ENCODE measurements around the gene PRPF4. TPM values are rescaled to one million over a fixed set of nuclear protein-coding genes. Genes with fewer than 3 reads are reported as not detected.

PRPF4 gene
- total and polyA plus RNA-seq, 9 of the 15 experiments (the other 6 are each of a cell fraction or from before 2014, with no cell fraction given), result 25.8 to 66.0 (median 39.8) TPM

GRCh38 chr9:113227436-113227835 is 48.0 kb upstream of the PRPF4 start:
- Histone ChIP-seq H3K9ac (ENCODE audit: insufficient read depth in 1 of 2, low read depth in 2 of 2, low read length in 2 of 2) (no peak overlapping the region), H3K9me3 (replicated peaks; ENCODE audit: control insufficient read depth, insufficient read depth, low read depth, low read length) (no peaks in the 10 kb centered on the region), H3K4me2 (ENCODE audit: insufficient read depth, low read length) (no peak overlapping the region), H3K79me2 (ENCODE audit: control insufficient read depth, insufficient read depth, low read length) (peaks cover 51% of the 10 kb centered on the region), H3K36me3 (ENCODE audit: control insufficient read depth, insufficient read depth, low read length) (peaks cover 17% of the 10 kb centered on the region; the same call in 2 of the 3 replicates), H3K4me3 (no peak overlapping the region), H3K4me1 (replicated peaks in 1 of 2; ENCODE audit: control insufficient read depth in 2 of 2, insufficient read depth in 2 of 2, low read length in 2 of 2) (peaks cover 6 to 42% of the 10 kb centered on the region in 2 experiments; a peak in 4 of 5 replicates), H3K27ac (ENCODE audit: extremely low read depth, low read depth, low read length) (no peak overlapping the region), H3K27me3 (ENCODE audit: control insufficient read depth in 2 of 2, insufficient read depth in 2 of 2, low read length in 2 of 2) (no peaks in the 10 kb centered on the region), H2AFZ (ENCODE audit: low read depth, low read length) (no peak overlapping the region), H3K9me1 (ENCODE audit: control insufficient read depth, insufficient read depth, low read length) (no peaks in the 10 kb centered on the region), H4K20me1 (replicated peaks; ENCODE audit: control insufficient read depth, insufficient read depth, low read length) (0 out of 2 replicates have a peak, but pooled peaks cover 2% of the 10 kb centered on the region)
- FAIRE-seq, result no peak
- intact Hi-C loops (cut with micrococcal nuclease) (no loop called here), in situ Hi-C loops (cut with MboI) (no loop called here)
- WGBS (ENCODE audit: insufficient coverage, low coverage, missing lambda C conversion rate), result 75% methylated on average over 1 of the region's 1 CpG
- no TSS peak for BruUV-seq (replicated peaks)
- CTCF ChIA-PET (ENCODE audit: low intra/inter-chr PET ratio), result no interaction called here
- POLR2A ChIA-PET, result interaction anchor here (1.1 to 1.2 kb wide), 2 partner anchors 8 to 12 kb away, joined by 4 to 6 read pairs; no protein-coding TSS in a partner anchor
- TF ChIP-seq ETV1 (tag; conservative IDR thresholded peaks at IDR 0.05; ENCODE audit: low read depth) (no peak), CREB1 (IDR thresholded peaks at IDR 0.05) (no peak), CREB1 (CRISPR knock-in tag; IDR thresholded peaks at IDR 0.05) (no peak), RFX1 (IDR thresholded peaks at IDR 0.05) (no peak), ZNF518B (CRISPR knock-in tag; IDR thresholded peaks at IDR 0.05) (no peak), ZNF717 (CRISPR knock-in tag; IDR thresholded peaks at IDR 0.05) (no peak), SMAD1 (IDR thresholded peaks at IDR 0.05; ENCODE audit: low read depth, low read length, partially characterized antibody) (no peak), FUS (optimal IDR thresholded peaks at IDR 0.05; ENCODE audit: low read depth, low read length) (no peak), ELF2 (CRISPR knock-in tag; IDR thresholded peaks at IDR 0.05) (no peak), NR1H2 (CRISPR knock-in tag; IDR thresholded peaks at IDR 0.05) (no peak), SAFB2 (IDR thresholded peaks at IDR 0.05; ENCODE audit: borderline replicate concordance, low read depth, low read length, severe bottlenecking) (no peak), THAP7 (CRISPR knock-in tag; IDR thresholded peaks at IDR 0.05) (no peak)
- no peak for DNase-seq (ENCODE audit: extremely low read depth in 1 of 4, low spot score in 3 of 4)
- ATAC-seq, result no peak

All from K562 (cell line).